Endodermal cell (in vitro differentiated cells): ENCODE data around the gene BMP7. TPM values are rescaled to one million over a fixed set of nuclear protein-coding genes. Genes with fewer than 3 reads are reported as not detected.

Source experiments
- DNase-seq: peaks from one replicate; pipeline ENCODE4 v3.0.0-alpha.2; 2017
- H3K27ac ChIP-seq: 2 replicates; pipeline ENCODE4 v1.5.1; 2013; ENCODE audit warnings: mild to moderate bottlenecking, low read depth, low read length, moderate library complexity
- H3K27me3 ChIP-seq: 2 replicates; pipeline ENCODE4 v1.6.1; 2013; ENCODE audit warnings: mild to moderate bottlenecking, low read length, moderate library complexity; ENCODE audit not compliant: insufficient read depth, control insufficient read depth, poor library complexity, severe bottlenecking
- H3K36me3 ChIP-seq: 2 replicates; pipeline ENCODE4 v1.7.0; 2013; ENCODE audit warnings: mild to moderate bottlenecking, low read length, moderate library complexity; ENCODE audit not compliant: control insufficient read depth, insufficient read depth
- H3K4me1 ChIP-seq: one replicate; pipeline ENCODE4 v1.7.0; 2013; ENCODE audit warnings: low read length; ENCODE audit not compliant: control insufficient read depth, insufficient read depth
- H3K4me3 ChIP-seq: 2 replicates; pipeline ENCODE4 v1.5.1; 2013; ENCODE audit warnings: mild to moderate bottlenecking, low read length, moderate library complexity
- H3K9ac ChIP-seq: 2 replicates; pipeline ENCODE4 v1.6.1; 2013; ENCODE audit warnings: mild to moderate bottlenecking, low read length, moderate library complexity; ENCODE audit not compliant: poor library complexity, severe bottlenecking; ENCODE audit errors: extremely low read depth
- H3K9me3 ChIP-seq: 2 replicates; pipeline ENCODE4 v1.6.1; 2013; ENCODE audit warnings: mild to moderate bottlenecking, low read length, moderate library complexity; ENCODE audit not compliant: control insufficient read depth
- H3K27ac Mint-ChIP-seq: 2 replicates; pipeline ENCODE4 v1.8.0; 2020; ENCODE audit warnings: mixed read lengths
- H3K27me3 Mint-ChIP-seq: 2 replicates; pipeline ENCODE4 v1.8.0; 2021; ENCODE audit warnings: mild to moderate bottlenecking, mixed read lengths; ENCODE audit not compliant: insufficient read depth
- H3K36me3 Mint-ChIP-seq: 2 replicates; pipeline ENCODE4 v1.8.0; 2020; ENCODE audit warnings: low read depth, mixed read lengths
- H3K4me1 Mint-ChIP-seq: 2 replicates; pipeline ENCODE4 v1.8.0; 2020; ENCODE audit warnings: mixed read lengths
- H3K4me3 Mint-ChIP-seq: 2 replicates; pipeline ENCODE4 v1.8.0; 2020; ENCODE audit warnings: mild to moderate bottlenecking, moderate library complexity, mixed read lengths
- H3K9me3 Mint-ChIP-seq: 2 replicates; pipeline ENCODE4 v1.8.0; 2020; ENCODE audit warnings: mild to moderate bottlenecking, mixed read lengths
- WGBS, 2 experiments: methylation state at CpG; one replicate each; pipeline versions ENCODE4 v1.1.5 to v1.1.7; 2013; ENCODE audit warnings: missing lambda C conversion rate in 2 of 2, mixed read lengths in 1 of 2; ENCODE audit not compliant: insufficient coverage in 1 of 2, insufficient read length in 1 of 2; 5-methylcytosine and 5-hydroxymethylcytosine counted together
- total RNA-seq, 2 donors: library from RNA; stranded (reverse); fragmentation: NEBNext Ultra II Directional in 1 of 2; extraction: Animal tissue kit (Norgen Biotek cat#: 25700) in 1 of 2; gene quantifications; 2 replicates in 1 of 2; 3 replicates in 1 of 2; pipeline ENCODE4 v1.2.1, GENCODE V29; 2021
- TF ChIP-seq, protein P1 (sequence below): fragments of 200-600 bp; sonication (generic); conservative IDR thresholded peaks from 2 replicates; pipeline ENCODE4 v1.5.0; 2021; ENCODE audit warnings: antibody characterized with exemption, mild to moderate bottlenecking

The BMP7 gene
- total RNA-seq, 2 donors from 2014 or later: 45.6 to 49.6 TPM

GRCh38 chr20:57183457-57184009 lies 82.9 kb downstream of the BMP7 start:
- H3K4me3 ChIP-seq: no peak overlapping the region
- peaks cover 5% of the 10 kb centered on the region for H3K9me3 ChIP-seq
- Mint-ChIP-seq H3K36me3 (peaks cover 30% of the 10 kb centered on the region), H3K4me1 (no peaks in the 10 kb centered on the region), H3K9me3 (peaks cover 9% of the 10 kb centered on the region), H3K27me3 (no peaks in the 10 kb centered on the region), H3K27ac (no peak overlapping the region), H3K4me3 (no peak overlapping the region)
- no peak overlapping the region for H3K27ac ChIP-seq
- WGBS, 2 experiments: 91 to 94% methylated on average over 17 to 19 of the region's 19 CpGs
- DNase-seq: no peak
- H3K27me3 ChIP-seq: no peaks in the 10 kb centered on the region
- TF ChIP-seq, protein P1, sequence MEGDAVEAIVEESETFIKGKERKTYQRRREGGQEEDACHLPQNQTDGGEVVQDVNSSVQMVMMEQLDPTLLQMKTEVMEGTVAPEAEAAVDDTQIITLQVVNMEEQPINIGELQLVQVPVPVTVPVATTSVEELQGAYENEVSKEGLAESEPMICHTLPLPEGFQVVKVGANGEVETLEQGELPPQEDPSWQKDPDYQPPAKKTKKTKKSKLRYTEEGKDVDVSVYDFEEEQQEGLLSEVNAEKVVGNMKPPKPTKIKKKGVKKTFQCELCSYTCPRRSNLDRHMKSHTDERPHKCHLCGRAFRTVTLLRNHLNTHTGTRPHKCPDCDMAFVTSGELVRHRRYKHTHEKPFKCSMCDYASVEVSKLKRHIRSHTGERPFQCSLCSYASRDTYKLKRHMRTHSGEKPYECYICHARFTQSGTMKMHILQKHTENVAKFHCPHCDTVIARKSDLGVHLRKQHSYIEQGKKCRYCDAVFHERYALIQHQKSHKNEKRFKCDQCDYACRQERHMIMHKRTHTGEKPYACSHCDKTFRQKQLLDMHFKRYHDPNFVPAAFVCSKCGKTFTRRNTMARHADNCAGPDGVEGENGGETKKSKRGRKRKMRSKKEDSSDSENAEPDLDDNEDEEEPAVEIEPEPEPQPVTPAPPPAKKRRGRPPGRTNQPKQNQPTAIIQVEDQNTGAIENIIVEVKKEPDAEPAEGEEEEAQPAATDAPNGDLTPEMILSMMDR: no peak
- no peak overlapping the region for H3K9ac ChIP-seq
- peaks cover 6% of the 10 kb centered on the region for H3K36me3 ChIP-seq
- no peaks in the 10 kb centered on the region for H3K4me1 ChIP-seq

DNA sequence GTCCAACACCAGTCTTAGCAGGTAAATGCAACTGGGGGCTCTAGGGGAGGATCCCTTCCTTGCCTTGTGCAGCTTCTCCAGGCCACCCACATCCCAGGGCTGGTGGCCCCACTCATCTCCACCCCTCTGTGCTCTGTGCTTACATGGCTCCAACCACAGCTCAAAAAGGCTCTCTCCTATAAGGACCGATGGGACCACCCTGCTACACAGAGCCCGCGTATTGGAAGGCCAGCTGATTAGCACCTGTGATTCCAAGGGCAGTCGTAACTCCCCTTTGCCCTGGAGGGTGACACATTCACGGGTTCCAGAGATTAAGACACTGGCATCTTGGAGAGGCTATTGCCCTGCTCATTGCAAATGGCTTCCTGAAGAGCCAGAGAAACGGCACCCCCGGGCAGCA lies 84.8 kb downstream of the BMP7 start:
- TF ChIP-seq, protein P1: no peak
- no peaks in the 10 kb centered on the region for H3K27me3 Mint-ChIP-seq
- no peak overlapping the region for H3K27ac ChIP-seq
- H3K9me3 ChIP-seq: peaks cover 5% of the 10 kb centered on the region
- H3K27me3 ChIP-seq: no peaks in the 10 kb centered on the region
- peaks cover 9% of the 10 kb centered on the region for H3K9me3 Mint-ChIP-seq
- peak overlapping the region; percentile 75 for H3K27ac Mint-ChIP-seq
- peaks cover 39% of the 10 kb centered on the region for H3K36me3 Mint-ChIP-seq
- peaks cover 4% of the 10 kb centered on the region for H3K4me1 Mint-ChIP-seq
- no peaks in the 10 kb centered on the region for H3K4me1 ChIP-seq
- no peak overlapping the region for H3K4me3 ChIP-seq
- DNase-seq: no peak
- H3K9ac ChIP-seq: no peak overlapping the region
- WGBS, 2 experiments: 65 to 75% methylated on average over 6 to 7 of the region's 7 CpGs
- no peak overlapping the region for H3K4me3 Mint-ChIP-seq
- peaks cover 6% of the 10 kb centered on the region for H3K36me3 ChIP-seq

DNA sequence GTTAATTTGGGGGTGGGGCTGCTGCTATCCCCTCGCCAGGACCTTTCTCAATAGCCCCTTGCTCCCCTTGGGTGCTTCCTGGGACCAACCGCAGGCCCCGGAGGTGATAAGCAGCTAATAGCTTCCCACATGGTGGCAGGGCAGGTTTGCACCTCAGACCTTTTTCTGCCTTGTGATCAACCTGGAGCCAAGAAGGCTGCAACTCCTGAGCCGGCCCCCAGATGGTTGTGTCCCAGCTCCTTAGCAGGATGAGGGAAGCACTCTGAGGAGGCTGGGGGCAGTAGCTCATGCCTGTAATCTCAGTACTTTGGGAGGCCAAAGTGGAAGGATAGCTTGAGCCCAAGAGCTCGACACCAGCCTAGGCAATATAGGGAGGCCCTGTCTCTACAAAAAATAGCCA lies 85.5 kb downstream of the BMP7 start:
- WGBS, 2 experiments: 76 to 77% methylated on average over 4 to 5 of the region's 5 CpGs
- peaks cover 35% of the 10 kb centered on the region for H3K36me3 Mint-ChIP-seq
- DNase-seq: peak; percentile 88
- H3K4me1 Mint-ChIP-seq: peaks cover 4% of the 10 kb centered on the region
- no peaks in the 10 kb centered on the region for H3K4me1 ChIP-seq
- H3K27me3 ChIP-seq: no peaks in the 10 kb centered on the region
- H3K27ac ChIP-seq: no peak overlapping the region
- H3K27me3 Mint-ChIP-seq: no peaks in the 10 kb centered on the region
- H3K27ac Mint-ChIP-seq: no peak overlapping the region
- no peak overlapping the region for H3K4me3 Mint-ChIP-seq
- H3K9ac ChIP-seq: no peak overlapping the region
- H3K36me3 ChIP-seq: peaks cover 6% of the 10 kb centered on the region
- no peak overlapping the region for H3K4me3 ChIP-seq
- peaks cover 5% of the 10 kb centered on the region for H3K9me3 ChIP-seq
- TF ChIP-seq, protein P1: peak; percentile 59
- H3K9me3 Mint-ChIP-seq: peaks cover 9% of the 10 kb centered on the region
